HG03175 (cell line): Measurements from ENCODE around the gene INTS6.

Source experiments
- ATAC-seq: cut with Tn5 transposase; IDR thresholded peaks from one replicate; pipeline ENCODE4 v1.9.1; 2021; ENCODE audit warnings: mild to moderate bottlenecking, moderate library complexity; ENCODE audit not compliant: unreplicated experiment

INTS6 gene

DNA sequence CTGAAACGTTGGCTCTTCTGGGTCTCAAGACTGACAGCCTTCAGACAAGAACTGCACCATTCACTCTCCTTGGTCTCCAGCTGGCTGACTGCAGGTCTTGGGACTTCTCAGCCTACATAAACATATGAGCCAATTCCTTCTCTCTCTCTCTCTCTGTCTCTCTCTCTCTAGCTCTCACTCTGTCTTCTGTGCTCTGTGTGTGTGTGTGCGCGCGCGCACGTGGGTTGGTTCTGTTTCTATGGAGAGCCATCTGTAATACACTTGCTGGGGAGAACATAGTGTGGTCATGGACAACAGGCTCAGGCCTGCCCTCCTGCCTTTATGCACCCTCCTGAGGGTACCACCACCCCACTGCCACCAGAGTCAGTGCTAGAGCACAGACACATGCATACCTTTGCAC is 127.0 kb downstream of the INTS6 start:
- ATAC-seq, result no peak

GRCh38 chr13:51324714-51325420 is 128.0 kb downstream of the INTS6 start:
- peak; percentile 51 for ATAC-seq

- no peak for ATAC-seq
These were observed 128.9 kb downstream of the INTS6 start for GRCh38 chr13:51323824-51324511.

- no peak for ATAC-seq
These were observed 130.0 kb downstream of the INTS6 start for GRCh38 chr13:51322826-51323225.

- no peak for ATAC-seq
These were observed 131.0 kb downstream of the INTS6 start for GRCh38 chr13:51321836-51322235.

GRCh38 chr13:51318876-51319275 is 134.0 kb downstream of the INTS6 start:
- no peak for ATAC-seq

DNA sequence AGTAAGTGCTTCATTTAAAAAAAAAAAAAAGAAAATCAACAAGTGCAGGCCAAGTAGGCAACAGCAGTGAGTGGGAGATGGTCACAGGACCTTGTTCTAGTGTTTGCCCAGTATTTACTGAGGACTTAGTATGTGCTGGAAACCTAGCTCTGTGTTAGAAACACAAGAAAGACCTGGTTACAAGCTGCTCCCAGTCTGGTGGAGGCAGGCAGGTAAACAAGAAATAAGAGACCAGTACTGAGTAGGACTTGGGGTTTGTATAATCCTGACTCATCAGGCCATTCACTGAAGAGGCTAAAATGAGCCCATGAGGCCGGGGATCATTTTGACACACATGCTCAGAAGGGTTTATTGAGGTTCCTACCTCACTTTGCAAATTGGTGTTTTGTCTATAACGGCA is 134.8 kb downstream of the INTS6 start:
- no peak for ATAC-seq

GRCh38 chr13:51317262-51317661 is 135.6 kb downstream of the INTS6 start:
- no peak for ATAC-seq

DNA sequence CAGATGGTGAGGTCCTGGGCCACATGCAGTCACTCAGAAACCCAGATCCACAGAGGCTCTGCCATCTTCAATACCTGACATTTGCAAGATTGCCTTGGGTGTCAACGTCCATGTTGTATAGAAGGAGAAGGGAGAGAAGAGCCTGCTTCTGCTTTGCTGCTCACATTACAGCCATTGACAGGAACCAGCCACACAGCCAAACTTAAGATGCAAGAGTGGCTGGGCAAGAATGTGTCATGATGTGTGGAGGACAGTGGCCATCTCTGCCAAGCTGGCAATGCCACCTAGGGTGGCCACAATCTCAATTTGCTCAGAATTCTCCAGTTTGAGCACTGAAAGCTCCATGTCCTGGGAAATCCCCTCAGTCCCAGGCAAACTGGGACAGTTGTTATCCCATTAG is 139.2 kb downstream of the INTS6 start:
- no peak for ATAC-seq

GRCh38 chr13:51311957-51312520 is 140.8 kb downstream of the INTS6 start:
- ATAC-seq, result no peak
